ENCODE data around the gene FIG4.
"Not testable (repeated sequence)": the region's sequence is repeated elsewhere in the genome, so short reads cannot be mapped to it uniquely, and the experiment has no call there.

FIG4 gene

GRCh38 chr6:109747221-109747620, 56.1 kb downstream of the FIG4 start:
- in situ Hi-C loops (cut with MboI; ENCODE audit: low sequenced_read_pairs), result no loop called here

- in situ Hi-C loops (cut with MboI; ENCODE audit: low sequenced_read_pairs), result no loop called here
Measured at GRCh38 chr6:109759098-109759955, 68.2 kb downstream of the FIG4 start.

- in situ Hi-C loops (cut with MboI; ENCODE audit: low sequenced_read_pairs), result no loop called here
Measured at GRCh38 chr6:109760208-109760607, 69.1 kb downstream of the FIG4 start.

DNA sequence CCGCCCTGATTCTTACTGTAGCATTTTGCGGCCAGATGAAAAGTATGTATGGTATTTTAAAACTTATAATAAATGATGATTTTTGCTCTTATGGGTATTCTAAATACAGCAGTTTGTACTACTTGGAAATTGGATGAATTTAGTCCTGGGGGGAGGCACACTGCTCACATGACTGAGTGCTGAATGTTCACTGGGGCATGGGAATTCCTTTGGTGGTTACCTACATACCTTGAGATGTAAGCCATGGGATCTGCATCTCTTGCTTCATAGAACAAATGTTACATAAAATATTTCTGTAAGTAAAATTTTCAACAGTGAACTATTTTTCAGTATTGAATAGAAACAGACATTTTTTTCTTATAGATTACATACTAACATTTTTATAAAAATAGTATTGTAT, 71.1 kb downstream of the FIG4 start:
- in situ Hi-C loops (cut with MboI; ENCODE audit: low sequenced_read_pairs), result no loop called here

DNA sequence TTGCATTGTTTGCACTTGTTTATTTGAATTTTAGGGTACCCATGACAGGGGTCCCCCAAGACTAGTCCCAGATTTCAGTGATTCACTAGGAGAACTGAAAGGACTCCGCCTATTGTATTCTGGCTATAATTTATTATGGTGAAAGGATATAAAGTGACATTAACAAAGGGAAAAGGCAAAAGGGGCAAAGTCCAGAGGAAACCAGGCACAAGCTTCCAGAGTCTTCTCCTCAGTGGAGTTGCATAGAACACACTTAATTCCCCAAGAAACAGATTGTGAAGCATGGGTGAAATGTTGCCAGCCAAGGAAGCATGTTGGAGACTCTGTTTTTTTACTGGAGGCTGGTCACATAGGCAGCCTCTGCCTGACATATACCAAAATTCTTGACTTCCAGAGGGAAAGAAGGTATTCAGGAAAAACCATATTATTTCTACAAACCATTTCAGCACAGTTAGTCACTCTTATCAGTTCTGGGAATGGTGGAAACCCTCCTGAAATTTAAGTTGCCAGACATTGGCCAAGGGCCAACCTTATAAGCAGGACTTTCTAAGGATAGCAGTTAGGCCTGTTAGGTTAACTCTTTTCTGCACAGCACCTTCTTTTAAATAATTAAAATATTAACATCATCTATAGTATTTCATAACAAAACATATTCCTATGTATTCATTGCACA, 71.8 kb downstream of the FIG4 start:
- in situ Hi-C loops (cut with MboI; ENCODE audit: low sequenced_read_pairs), result no loop called here

GRCh38 chr6:109766167-109766566, 75.1 kb downstream of the FIG4 start:
- in situ Hi-C loops (cut with MboI; ENCODE audit: low sequenced_read_pairs), result no loop called here

GRCh38 chr6:109767961-109768360, 76.9 kb downstream of the FIG4 start:
- in situ Hi-C loops (cut with MboI; ENCODE audit: low sequenced_read_pairs), result no loop called here

GRCh38 chr6:109768485-109768884, 77.4 kb downstream of the FIG4 start:
- in situ Hi-C loops (cut with MboI; ENCODE audit: low sequenced_read_pairs), result no loop called here

DNA sequence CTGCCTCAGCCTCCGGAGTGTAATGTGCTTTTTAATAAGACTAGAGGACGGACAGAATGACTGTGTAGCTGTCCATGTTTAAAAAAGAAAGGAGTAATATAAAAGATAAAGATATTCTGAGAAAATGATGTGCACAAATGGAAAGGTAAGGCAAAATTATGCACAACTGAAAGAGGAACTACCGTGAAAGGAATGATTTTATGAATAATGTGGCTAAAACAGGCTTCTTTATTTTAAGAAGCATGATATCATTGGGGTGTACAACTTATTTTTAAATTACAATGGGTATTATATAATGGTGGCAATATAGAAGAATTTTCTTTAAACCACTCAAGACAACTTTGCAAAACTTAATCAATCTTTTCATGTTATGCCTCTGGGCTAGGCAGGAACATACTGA, 78.1 kb downstream of the FIG4 start:
- in situ Hi-C loops (cut with MboI; ENCODE audit: low sequenced_read_pairs), result no loop called here

DNA sequence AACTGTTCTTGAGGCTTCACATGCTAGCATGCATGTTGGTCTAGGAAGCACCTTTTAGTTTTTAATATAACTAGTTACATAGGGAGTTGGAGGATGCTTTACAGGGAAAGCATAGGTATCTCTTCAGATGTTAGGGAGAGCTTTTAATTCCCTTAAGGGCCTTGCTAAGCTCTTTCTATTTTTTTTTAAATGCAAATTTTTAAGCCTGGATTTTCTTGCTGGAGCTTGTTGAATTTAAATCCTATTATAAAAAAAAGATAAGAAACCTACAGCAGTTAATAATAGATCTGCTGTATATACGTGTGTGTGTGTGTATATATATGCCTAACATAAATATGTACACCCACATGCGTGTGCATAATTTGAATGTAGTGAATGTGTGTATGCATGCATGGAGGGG, 79.0 kb downstream of the FIG4 start:
- in situ Hi-C loops (cut with MboI; ENCODE audit: low sequenced_read_pairs), result no loop called here

DNA sequence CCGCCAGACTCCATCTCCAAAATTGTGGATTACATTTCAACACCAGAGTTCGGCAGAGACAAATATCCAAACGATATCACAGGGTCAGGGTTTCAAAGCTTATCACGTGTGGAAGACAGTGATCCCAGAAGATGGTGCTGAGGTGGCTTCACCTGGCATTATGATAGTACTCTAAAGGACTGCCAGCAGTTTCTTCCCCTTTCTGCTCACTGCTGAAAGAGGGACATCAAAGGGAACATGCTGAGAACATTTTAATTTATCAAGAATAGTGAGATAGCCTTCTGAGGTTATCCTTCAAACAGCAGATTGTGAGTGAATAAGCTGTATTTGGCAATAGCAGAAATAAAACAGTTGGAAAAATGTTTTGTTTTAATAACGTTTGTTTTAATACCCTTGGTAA, 79.7 kb downstream of the FIG4 start:
- in situ Hi-C loops (cut with MboI; ENCODE audit: low sequenced_read_pairs), result no loop called here

- in situ Hi-C loops (cut with MboI; ENCODE audit: low sequenced_read_pairs), result not testable (repeated sequence)
Measured at GRCh38 chr6:109771939-109772755, 81.1 kb downstream of the FIG4 start.

DNA sequence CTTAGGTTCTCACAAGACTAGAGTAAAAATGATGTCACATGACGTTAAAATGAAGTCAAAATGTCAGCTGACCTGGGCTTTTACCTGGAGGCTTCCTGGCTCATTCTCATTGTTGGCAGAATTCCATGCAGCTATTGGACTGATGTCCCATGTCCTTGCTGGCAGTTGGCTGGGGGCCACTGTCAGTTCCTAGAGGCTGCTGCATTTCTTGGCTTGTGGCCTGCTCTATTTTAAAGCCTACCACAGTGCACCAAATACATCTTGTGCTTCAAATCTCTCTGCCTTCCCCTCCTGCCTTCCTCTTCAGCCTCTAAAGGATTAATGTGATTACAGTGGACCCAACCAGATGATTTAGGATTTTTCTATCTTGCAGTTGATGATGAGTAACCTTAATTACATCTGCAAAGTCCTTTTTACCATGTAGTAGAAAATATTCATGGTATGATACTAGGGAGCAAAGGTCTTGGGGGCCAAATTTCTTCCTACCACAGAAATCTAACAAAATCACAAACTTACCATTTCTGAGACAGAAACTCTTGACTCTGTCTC, 81.9 kb downstream of the FIG4 start:
- in situ Hi-C loops (cut with MboI; ENCODE audit: low sequenced_read_pairs), result no loop called here

GRCh38 chr6:109781001-109781400, 89.9 kb downstream of the FIG4 start:
- in situ Hi-C loops (cut with MboI; ENCODE audit: low sequenced_read_pairs), result no loop called here

DNA sequence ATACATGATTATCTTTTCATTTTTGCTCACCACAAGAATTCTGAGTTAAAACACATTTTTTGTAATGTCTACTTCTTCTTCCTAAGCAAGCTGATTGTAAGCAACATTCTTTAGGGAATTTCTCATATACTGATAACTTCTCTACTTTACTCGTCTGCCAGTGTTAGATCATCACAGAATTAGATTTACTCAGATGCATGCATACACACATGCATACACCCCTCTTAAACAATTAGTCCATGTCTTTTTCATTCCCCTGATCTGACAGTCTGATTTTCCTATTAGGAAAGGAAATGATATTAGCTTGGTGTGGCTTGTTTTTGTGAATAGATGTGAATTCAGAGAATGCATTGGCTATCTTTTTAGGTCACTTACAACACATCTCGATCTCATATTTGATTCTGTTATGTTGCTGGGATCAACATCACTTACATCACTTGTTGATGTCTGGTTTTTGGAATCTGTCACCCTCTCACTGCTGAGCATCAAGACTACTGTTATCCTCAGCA, 91.4 kb downstream of the FIG4 start:
- in situ Hi-C loops (cut with MboI; ENCODE audit: low sequenced_read_pairs), result no loop called here

GRCh38 chr6:109783250-109783986, 92.3 kb downstream of the FIG4 start:
- in situ Hi-C loops (cut with MboI; ENCODE audit: low sequenced_read_pairs), result no loop called here

- in situ Hi-C loops (cut with MboI; ENCODE audit: low sequenced_read_pairs), result no loop called here
Measured at GRCh38 chr6:109787312-109787711, 96.2 kb downstream of the FIG4 start.

GRCh38 chr6:109788687-109789086, 97.6 kb downstream of the FIG4 start:
- in situ Hi-C loops (cut with MboI; ENCODE audit: low sequenced_read_pairs), result no loop called here

- in situ Hi-C loops (cut with MboI; ENCODE audit: low sequenced_read_pairs), result no loop called here
Measured at GRCh38 chr6:109790131-109790530, 99.0 kb downstream of the FIG4 start.

- in situ Hi-C loops (cut with MboI; ENCODE audit: low sequenced_read_pairs), result no loop called here
Measured at GRCh38 chr6:109791301-109791700, 100.2 kb downstream of the FIG4 start.
